Esophagus squamous epithelium (tissue), 5 donors: ENCODE data around the gene EPN2. TPM values are rescaled to one million over a fixed set of nuclear protein-coding genes. Genes with fewer than 3 reads are reported as not detected.
A peak's percentile ranks its signal among the peaks of the same experiment; 100 is the strongest.

Experiments used
- DNase-seq: peaks from one replicate; lab custom pipeline; 2025; lab: John Stamatoyannopoulos, UW
- H3K27ac ChIP-seq, 4 donors: fragments of 200-600 bp; sonication (generic); one replicate each; pipeline ENCODE4 v1.5.1; 2016 to 2019; ENCODE audit warnings: mild to moderate bottlenecking in 1 of 4
- H3K27me3 ChIP-seq, 4 donors: fragments of 200-600 bp; sonication (generic); 1 replicate in 3 of 4; 2 replicates in 1 of 4; pipeline versions ENCODE4 v1.5.1 to v1.6.0; 2017 to 2021; ENCODE audit warnings: antibody characterized with exemption in 1 of 4
- H3K36me3 ChIP-seq, 3 donors: fragments of 200-600 bp; sonication (generic); one replicate each; pipeline ENCODE4 v1.5.1; 2016 to 2019
- H3K4me1 ChIP-seq, 3 donors: fragments of 200-600 bp; sonication (generic); one replicate each; pipeline ENCODE4 v1.5.1; 2017 to 2019
- H3K4me3 ChIP-seq, 4 donors: fragments of 200-600 bp; sonication (generic); 1 replicate in 3 of 4; 2 replicates in 1 of 4; pipeline ENCODE4 v1.5.1; 2016 to 2019; ENCODE audit warnings: mild to moderate bottlenecking in 2 of 4, moderate library complexity in 1 of 4
- H3K9me3 ChIP-seq, 3 donors: fragments of 200-600 bp; sonication (generic); one replicate each; pipeline ENCODE4 v1.5.1; 2016 to 2019
- CTCF ChIP-seq, 6 experiments: fragments of 450-650 bp in 4 of 6; fragments of 200-600 bp in 2 of 6; sonication (generic) in 2 of 6; IDR thresholded peaks; one replicate each; pipeline ENCODE4 v1.5.1; 2016 to 2019; ENCODE audit warnings: antibody characterized with exemption in 6 of 6, mild to moderate bottlenecking in 4 of 6, moderate library complexity in 4 of 6
- POLR2A ChIP-seq, 4 donors: fragments of 450-650 bp; IDR thresholded peaks; one replicate each; pipeline ENCODE4 v1.6.1; 2017; ENCODE audit warnings: antibody characterized with exemption in 4 of 4, mild to moderate bottlenecking in 4 of 4, moderate library complexity in 3 of 4
- WGBS, 2 donors: methylation state at CpG; one replicate each; pipeline ENCODE4 v1.1.5; 2018; 5-methylcytosine and 5-hydroxymethylcytosine counted together
- intact Hi-C: fragments of 100-400 bp; cut with DNase I; formaldehyde crosslinking; loops from one replicate; pipeline ENCODE4 v1.15.0; 2022
- total RNA-seq, 4 donors: library from RNA; depleted of rRNA; stranded (reverse); fragments of >200 nt; gene quantifications; one replicate each; pipeline ENCODE4 v1.1.0, GENCODE V29; 2016
- donor health status: DM: yes; HTN: yes; CAD: no.

EPN2 gene
- total RNA-seq, 4 donors from 2014 or later: 24.2 to 61.4 (median 56.1) TPM

GRCh38 chr17:19341641-19342610, 104.8 kb downstream of the EPN2 start:
- Histone ChIP-seq H3K27me3 (no peaks in the 10 kb centered on the region), H3K27ac (peak overlapping the region in 3 of 4 donors; percentile 10 to 33 (median 29)), H3K36me3 (peaks cover 0 to 8% (median 0%) of the 10 kb centered on the region in 3 donors), H3K4me3 (no peak overlapping the region), H3K4me1 (peaks cover 13 to 72% (median 28%) of the 10 kb centered on the region in 3 donors), H3K9me3 (no peaks in the 10 kb centered on the region)
- TF ChIP-seq CTCF (IDR thresholded peaks at IDR 0.05) (no peak), POLR2A (IDR thresholded peaks at IDR 0.05) (no peak)
- DNase-seq: no peak
- intact Hi-C loops: no loop called here
- WGBS, 2 donors: 61 to 69% methylated on average over 17 to 20 of the region's 20 CpGs

- peaks cover 22 to 72% (median 32%) of the 10 kb centered on the region in 3 donors for H3K4me1 ChIP-seq
- H3K36me3 ChIP-seq: no peaks in the 10 kb centered on the region
- TF ChIP-seq POLR2A (IDR thresholded peaks at IDR 0.05) (no peak), CTCF (IDR thresholded peaks at IDR 0.05) (no peak)
- no peak overlapping the region for H3K4me3 ChIP-seq
- H3K27ac ChIP-seq: peak overlapping the region in 2 of 4 donors; percentile 29 to 33
- intact Hi-C loops: no loop called here
- H3K27me3 ChIP-seq: no peaks in the 10 kb centered on the region
- H3K9me3 ChIP-seq: no peaks in the 10 kb centered on the region
- 69 to 84% methylated on average over 3 to 4 of the region's 7 CpGs for WGBS, 2 donors
- no peak for DNase-seq
These were observed 105.6 kb downstream of the EPN2 start for GRCh38 chr17:19342611-19343255.

GRCh38 chr17:19343256-19343630, 106.1 kb downstream of the EPN2 start:
- TF ChIP-seq CTCF (IDR thresholded peaks at IDR 0.05) (no peak), POLR2A (IDR thresholded peaks at IDR 0.05) (no peak)
- H3K9me3 ChIP-seq: no peaks in the 10 kb centered on the region
- no peak overlapping the region for H3K4me3 ChIP-seq
- no peak for DNase-seq
- H3K36me3 ChIP-seq: no peaks in the 10 kb centered on the region
- 85 to 92% methylated on average over 4 to 7 of the region's 7 CpGs for WGBS, 2 donors
- H3K27ac ChIP-seq: peak overlapping the region in 1 of 4 donors; percentile 18
- H3K4me1 ChIP-seq: peaks cover 25 to 72% (median 33%) of the 10 kb centered on the region in 3 donors
- intact Hi-C loops: no loop called here
- no peaks in the 10 kb centered on the region for H3K27me3 ChIP-seq

DNA sequence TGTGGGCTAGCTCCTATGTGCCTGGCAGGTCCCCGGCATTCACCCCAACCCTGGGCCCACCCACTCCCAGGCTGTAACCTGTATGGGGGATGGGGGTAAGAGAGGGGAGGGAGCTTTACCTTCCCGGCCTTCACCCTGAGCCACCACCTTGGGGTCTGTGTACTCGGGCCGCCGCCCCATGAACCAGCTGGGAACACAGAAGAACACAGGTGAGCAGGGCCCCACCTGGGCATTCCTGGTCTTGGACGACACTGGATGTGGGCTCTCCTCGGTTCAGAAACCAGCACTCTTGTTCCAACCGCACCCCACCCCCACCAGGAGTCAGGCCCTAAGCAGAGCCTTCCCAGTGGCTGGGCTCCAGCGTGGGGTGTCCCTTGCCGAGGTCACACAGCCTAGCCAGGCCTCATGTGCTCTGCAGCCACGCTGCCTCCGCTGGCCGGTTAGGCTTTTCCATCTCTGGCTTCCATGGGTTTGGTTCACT, 106.5 kb downstream of the EPN2 start:
- no peak for TF ChIP-seq CTCF (IDR thresholded peaks at IDR 0.05)
- TF ChIP-seq POLR2A (IDR thresholded peaks at IDR 0.05): no peak
- Histone ChIP-seq H3K27me3 (no peaks in the 10 kb centered on the region), H3K27ac (peak overlapping the region in 1 of 4 donors; percentile 28), H3K9me3 (no peaks in the 10 kb centered on the region), H3K36me3 (no peaks in the 10 kb centered on the region), H3K4me3 (no peak overlapping the region), H3K4me1 (peaks cover 28 to 77% (median 34%) of the 10 kb centered on the region in 3 donors)
- intact Hi-C loops: no loop called here
- 93% methylated on average over 5 of the region's 13 CpGs; no CpG with 5 or more reads in 1 of the 2 donors for WGBS, 2 donors
- no peak for DNase-seq
